Mucosa of descending colon (tissue), 3 donors: ENCODE results near the gene CDC20. TPM values are rescaled to one million over a fixed set of nuclear protein-coding genes. Genes with fewer than 3 reads are reported as not detected.

Experiments used
- ATAC-seq: fragments of 200-7000 bp; cut with Tn5 transposase; one replicate; pipeline ENCODE4 v1.9.1; 2020; ENCODE audit warnings: mild to moderate bottlenecking, moderate library complexity
- DNase-seq, 3 donors: peaks; one replicate each; pipeline ENCODE4 v3.0.0-alpha.2; 2020
- H3K36me3 ChIP-seq: fragments of 200-600 bp; one replicate; pipeline ENCODE4 v1.8.0; 2021; ENCODE audit warnings: low read depth, mild to moderate bottlenecking
- H3K4me1 ChIP-seq: fragments of 200-600 bp; one replicate; pipeline ENCODE4 v1.8.0; 2021; ENCODE audit warnings: low read depth, mild to moderate bottlenecking
- H3K4me3 ChIP-seq: fragments of 200-600 bp; one replicate; pipeline ENCODE4 v1.8.0; 2021; ENCODE audit warnings: mild to moderate bottlenecking
- H3K9me3 ChIP-seq: fragments of 200-600 bp; one replicate; pipeline ENCODE4 v1.8.0; 2021; ENCODE audit warnings: mild to moderate bottlenecking
- CTCF ChIP-seq: fragments of 200-600 bp; IDR thresholded peaks from one replicate; pipeline ENCODE4 v1.8.0; 2022; ENCODE audit warnings: antibody characterized with exemption, mild to moderate bottlenecking
- intact Hi-C, 2 donors: fragments of 100-400 bp; cut with DNase I in 1 of 2; cut with micrococcal nuclease in 1 of 2; formaldehyde crosslinking; loops; one replicate each; pipeline versions ENCODE4 v1.11.0 to v1.11.1; 2022; cut with DNase I, micrococcal nuclease
- total RNA-seq, 3 donors: library from RNA; stranded (reverse); fragmentation: NEBNext Ultra II Directional in 2 of 3; extraction: Animal tissue kit (Norgen Biotek cat#: 25700) in 2 of 3; gene quantifications; one replicate each; pipeline versions ENCODE4 v1.2.1 to v1.2.4, GENCODE V29; 2021 to 2023
- donor health status: DM: no; HTN: no; CAD: no; lungs with moderate emphysema.
- donor health status: DM: no; HTN: no; CAD: no.
- donor health status: DM: no; HTN: yes; CAD: no.

CDC20 gene
- total RNA-seq, 3 donors from 2014 or later, result 5.8 to 44.0 (median 8.5) TPM

GRCh38 chr1:43360616-43361015, 1.8 kb downstream of the CDC20 start:
- Histone ChIP-seq H3K36me3 (no peaks in the 10 kb centered on the region), H3K4me1 (peaks cover 30% of the 10 kb centered on the region), H3K9me3 (no peaks in the 10 kb centered on the region), H3K4me3 (no peak overlapping the region)
- DNase-seq, result no peak
- no peak for ATAC-seq
- intact Hi-C loops, result no loop called here
- no peak for TF ChIP-seq CTCF

- H3K4me3 ChIP-seq, result no peak overlapping the region
- H3K4me1 ChIP-seq, result peaks cover 33% of the 10 kb centered on the region
- ATAC-seq, result no peak
- no peak for TF ChIP-seq CTCF
- no peaks in the 10 kb centered on the region for H3K9me3 ChIP-seq
- intact Hi-C loops, result no loop called here
- DNase-seq, result peak in 2 of 3 donors; percentile 53 to 57
- no peaks in the 10 kb centered on the region for H3K36me3 ChIP-seq
Observed at GRCh38 chr1:43363283-43363934, 4.6 kb downstream of the CDC20 start.

- Histone ChIP-seq H3K36me3 (no peaks in the 10 kb centered on the region), H3K9me3 (no peaks in the 10 kb centered on the region), H3K4me3 (no peak overlapping the region), H3K4me1 (peaks cover 37% of the 10 kb centered on the region)
- intact Hi-C loops, result no loop called here
- DNase-seq, result no peak
- TF ChIP-seq CTCF, result no peak
- ATAC-seq, result no peak
Observed at GRCh38 chr1:43363935-43364525, 5.2 kb downstream of the CDC20 start.

GRCh38 chr1:43365678-43366077, 6.9 kb downstream of the CDC20 start:
- DNase-seq (no peak), ATAC-seq (no peak)
- Histone ChIP-seq H3K36me3 (no peaks in the 10 kb centered on the region), H3K9me3 (no peaks in the 10 kb centered on the region), H3K4me3 (no peak overlapping the region), H3K4me1 (peaks cover 37% of the 10 kb centered on the region)
- intact Hi-C loops, result no loop called here
- no peak for TF ChIP-seq CTCF

- TF ChIP-seq CTCF, result no peak
- ATAC-seq (peak; percentile 59), DNase-seq (peak; percentile 90 to 93 (median 92))
- Histone ChIP-seq H3K4me1 (peaks cover 37% of the 10 kb centered on the region), H3K36me3 (no peaks in the 10 kb centered on the region), H3K9me3 (no peaks in the 10 kb centered on the region), H3K4me3 (no peak overlapping the region)
- intact Hi-C loops, result no loop called here
Observed at GRCh38 chr1:43366179-43366578, 7.4 kb downstream of the CDC20 start.
